Activated gamma-delta T cell treated with Interleukin-2 at 50 U/mL for 16 hours (primary cell): ENCODE data around the gene RPS27.
"Not testable (repeated sequence)": the region's sequence is repeated elsewhere in the genome, so short reads cannot be mapped to it uniquely, and the experiment has no call there.

Source experiments
- DNase-seq: peaks from one replicate; pipeline ENCODE4 v3.0.0-alpha.2; 2020

RPS27 gene

DNA sequence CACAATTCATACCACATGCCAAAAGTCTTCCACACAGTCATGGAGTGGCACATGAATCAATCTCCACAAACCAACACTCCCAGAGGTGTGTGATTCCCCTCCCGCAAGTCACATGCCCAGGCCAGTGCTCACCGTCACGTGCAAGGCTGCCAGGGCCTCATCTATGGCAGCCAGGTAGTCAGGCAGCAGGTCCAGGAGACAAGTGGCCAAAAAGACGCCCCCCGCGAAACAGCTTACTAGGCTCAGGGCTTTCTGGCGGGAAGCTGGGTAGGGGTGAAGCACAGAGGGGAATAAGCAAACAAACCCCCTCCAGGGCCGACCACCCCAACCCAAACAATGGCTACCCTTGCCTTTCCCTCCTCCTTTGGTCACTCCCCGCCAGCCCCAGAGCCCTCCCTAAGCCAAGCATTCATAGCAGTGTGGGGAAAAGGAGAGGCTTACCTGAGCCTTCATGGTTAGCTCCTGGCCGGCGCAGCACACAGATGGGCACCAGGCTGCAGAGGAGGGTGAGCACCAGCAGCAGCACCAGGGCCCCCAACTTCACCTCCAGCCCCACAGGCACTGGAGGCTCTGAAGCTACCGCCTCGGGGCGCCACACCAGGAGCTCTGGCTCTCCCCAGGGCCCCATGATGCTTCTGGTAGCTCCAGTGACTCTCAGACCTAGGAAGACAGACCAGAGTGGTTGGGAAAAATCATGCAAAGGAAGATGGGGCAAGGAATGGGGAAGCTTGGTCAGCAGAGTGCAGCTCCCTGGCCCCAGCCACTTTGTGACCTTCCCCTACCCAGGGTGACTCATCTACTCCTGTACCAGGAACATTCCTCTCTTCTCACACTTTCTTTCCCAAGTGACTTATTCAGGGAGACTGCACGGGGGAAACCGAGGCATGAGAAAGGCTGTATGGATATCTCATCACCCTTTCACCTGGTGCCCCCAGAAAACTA lies 28.2 kb upstream of the RPS27 start:
- no peak for DNase-seq

DNA sequence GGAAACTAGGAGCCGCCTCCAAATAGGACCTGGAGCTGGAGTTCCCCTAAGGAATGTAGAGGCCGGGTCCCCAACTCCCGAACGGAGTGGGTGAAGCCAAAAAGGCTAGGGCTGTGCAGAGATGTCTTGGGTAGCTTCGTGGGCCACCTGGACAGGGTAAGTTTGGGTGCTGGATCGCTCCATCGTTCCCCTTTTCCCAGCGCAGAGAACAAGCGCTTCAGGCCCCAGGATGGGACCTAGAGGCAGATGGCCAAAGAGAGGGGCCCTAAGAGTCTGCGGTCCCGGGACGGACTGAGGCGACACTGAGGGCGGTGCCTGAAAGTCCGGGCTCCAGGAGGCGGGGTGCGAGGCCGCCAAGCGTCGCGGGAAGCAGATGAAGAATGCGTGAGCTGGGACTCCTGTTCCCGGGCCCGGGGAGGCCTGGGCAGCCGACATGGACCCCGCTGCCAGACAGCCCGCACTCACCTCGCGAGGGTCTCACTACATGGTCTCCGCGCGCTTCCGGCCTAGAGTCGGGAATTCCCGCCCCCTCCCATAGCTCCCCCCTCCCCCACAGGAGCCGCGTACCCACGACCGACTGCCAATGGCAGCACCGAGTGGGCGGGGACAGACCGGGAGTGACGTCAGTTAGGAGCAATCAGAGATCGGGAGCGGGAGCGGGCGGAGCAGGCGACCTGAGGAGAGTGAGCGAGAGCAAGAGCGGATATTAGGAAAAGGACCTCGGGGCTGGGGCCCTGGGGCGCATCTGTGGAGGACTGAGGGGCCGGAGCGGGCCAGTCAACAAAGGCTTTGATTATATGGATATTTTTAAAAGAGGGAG lies 27.3 kb upstream of the RPS27 start, which contains the start of gene SLC39A1:
Gene SLC39A1 (minus strand): TSS at position 508 of the 820 bp plus-strand sequence. CDS start 822 bp downstream, outside the sequence.
- peak; percentile 92 for DNase-seq

DNA sequence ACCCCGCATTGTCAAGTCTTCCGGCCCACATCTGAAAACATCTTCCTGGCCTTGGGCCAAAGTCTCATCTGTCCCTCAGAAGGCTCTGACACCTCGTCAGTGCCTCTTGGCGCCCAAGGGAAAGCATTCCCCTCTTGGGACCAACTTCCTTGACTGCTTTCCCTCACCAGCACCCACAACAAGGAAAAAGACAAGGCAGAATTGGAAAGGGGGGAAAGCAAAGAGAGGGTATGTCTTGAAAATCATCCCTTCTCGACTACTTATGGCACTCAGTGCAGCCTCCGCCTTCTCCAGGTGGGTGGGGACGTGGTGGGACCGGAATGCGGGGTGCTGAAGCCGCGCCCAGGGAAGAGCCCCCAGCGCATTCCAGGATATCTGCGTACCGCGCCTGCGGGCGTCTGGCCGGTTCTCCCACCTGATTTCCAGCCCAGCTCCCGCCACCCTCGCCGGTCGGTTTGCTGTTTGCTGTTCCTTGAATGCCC lies 26.7 kb upstream of the RPS27 start:
- no peak for DNase-seq

DNA sequence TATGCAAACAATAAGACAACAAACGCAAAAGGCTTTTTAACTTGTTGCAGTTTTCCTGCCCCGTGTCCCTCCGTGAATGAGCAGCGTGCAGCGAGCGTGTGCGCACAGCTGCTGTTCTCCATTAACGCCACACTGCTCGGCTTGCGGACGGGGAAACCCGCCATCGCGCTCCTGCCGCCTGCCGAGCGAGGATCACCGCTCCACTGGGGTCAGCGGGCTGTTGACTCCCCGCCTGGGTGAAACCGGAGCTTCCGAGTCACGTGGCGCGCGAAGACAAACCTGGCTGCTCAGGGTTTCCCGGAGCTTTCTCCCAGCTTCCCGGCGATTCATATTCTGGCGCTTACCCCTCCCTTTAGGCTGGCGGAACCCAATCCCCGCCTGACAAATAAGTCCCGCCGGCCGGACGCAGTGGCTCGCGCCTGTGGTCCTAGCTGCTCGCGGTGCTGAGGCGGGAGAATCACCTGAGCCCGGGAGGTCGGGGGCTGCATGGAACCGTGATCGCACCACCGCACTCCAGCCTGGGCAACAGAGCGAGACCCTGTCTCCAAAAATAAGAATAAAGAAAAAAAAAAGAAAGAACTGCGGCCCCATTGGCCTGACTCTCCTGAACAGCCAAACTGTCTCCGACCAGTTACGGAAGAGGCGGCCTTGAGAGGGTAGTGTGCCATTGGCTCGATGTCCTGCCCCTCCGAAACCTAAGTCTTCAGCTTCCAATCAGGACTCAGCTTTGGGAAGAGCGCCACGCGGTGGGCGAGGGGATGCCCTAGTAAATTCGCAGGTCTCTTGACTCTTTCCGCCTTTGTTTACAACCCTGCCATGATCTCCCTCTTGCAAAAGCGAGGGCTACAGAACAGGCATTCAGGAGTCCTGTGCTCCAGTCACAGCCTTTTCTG lies 23.2 kb upstream of the RPS27 start, which contains the start of gene CREB3L4:
Gene CREB3L4 (plus strand): TSS at position 796 of the 893 bp plus-strand sequence. CDS start 624 bp downstream, outside the sequence.
- peak; percentile 84 for DNase-seq

DNA sequence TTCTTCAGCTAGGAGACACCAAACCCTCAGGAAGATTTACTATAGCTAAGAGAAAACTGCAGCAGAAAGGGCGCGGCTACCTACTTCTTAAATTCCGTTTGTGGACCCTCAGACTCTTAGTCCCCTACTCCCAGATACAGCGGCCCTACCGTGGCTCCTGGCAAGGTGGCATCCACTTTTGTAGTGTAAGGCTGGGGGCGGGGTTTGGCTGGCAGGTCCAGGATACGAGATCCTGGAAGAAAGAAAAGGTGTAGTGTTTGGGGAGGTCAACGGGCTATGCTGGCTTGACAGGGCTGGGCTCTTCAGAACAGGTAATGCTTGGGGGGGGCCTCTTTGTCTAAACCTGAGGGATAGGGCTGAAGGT lies 22.6 kb upstream of the RPS27 start:
- DNase-seq = no peak

DNA sequence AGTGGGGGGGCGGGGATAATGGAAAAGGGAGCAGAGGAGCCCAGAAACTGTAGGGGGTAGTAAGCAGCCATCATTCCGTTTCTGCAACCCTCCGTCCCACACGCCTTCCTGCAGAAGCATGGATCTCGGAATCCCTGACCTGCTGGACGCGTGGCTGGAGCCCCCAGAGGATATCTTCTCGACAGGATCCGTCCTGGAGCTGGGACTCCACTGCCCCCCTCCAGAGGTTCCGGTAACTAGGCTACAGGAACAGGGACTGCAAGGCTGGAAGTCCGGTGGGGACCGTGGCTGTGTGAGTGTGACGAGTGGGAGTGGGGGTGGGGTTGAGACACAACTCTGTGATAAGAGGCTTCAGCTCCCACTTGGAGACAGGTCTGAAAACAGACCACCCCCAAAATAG lies 22.2 kb upstream of the RPS27 start:
- DNase-seq = no peak

DNA sequence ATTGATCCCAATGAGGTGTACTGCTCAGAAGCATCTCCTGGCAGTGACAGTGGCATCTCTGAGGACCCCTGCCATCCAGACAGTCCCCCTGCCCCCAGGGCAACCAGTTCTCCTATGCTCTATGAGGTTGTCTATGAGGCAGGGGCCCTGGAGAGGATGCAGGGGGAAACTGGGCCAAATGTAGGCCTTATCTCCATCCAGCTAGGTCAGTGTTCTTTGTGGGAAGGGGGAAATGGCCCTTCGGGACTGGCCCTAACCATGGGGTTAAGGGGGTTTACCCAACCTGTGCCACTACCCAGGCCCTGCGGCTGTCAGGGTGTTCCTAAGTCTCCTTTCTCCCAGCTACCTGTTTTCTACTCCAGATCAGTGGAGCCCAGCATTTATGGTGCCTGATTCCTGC lies 21.6 kb upstream of the RPS27 start:
- DNase-seq = no peak

DNA sequence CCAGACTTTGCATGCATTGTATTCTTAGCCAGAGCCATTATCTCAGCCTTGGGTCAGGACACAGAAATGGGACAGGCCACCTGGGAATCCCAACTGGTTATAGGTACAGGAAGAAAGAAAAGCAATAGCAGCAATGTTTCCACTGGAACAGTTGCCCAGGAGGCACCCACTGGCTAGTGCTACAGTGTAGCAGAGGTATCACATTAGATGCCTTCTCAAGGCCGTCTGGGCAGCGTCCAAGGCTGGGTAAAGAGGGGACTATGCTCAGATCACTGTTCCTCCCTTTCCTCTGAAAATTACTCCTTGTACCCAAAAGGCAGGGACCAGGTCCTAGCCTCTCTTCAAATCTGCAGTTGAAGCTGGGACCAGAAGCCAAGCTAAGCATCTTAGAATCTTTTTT lies 20.2 kb upstream of the RPS27 start:
- no peak for DNase-seq

DNA sequence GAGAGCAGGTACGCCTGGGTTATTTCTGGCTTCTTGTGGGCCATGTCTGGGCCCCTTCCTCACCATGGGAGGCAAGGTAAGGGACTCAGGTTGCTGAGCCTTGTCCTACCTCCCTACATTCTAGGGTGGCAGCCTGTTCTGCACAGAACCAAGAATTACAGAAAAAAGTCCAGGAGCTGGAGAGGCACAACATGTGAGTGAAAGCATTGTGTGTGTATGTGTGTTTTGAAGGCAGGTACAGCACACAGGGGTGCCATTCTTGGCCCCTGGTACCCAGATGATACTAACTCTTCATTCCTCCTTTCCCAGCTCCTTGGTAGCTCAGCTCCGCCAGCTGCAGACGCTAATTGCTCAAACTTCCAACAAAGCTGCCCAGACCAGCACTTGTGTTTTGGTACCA lies 17.5 kb upstream of the RPS27 start:
- no peak for DNase-seq

DNA sequence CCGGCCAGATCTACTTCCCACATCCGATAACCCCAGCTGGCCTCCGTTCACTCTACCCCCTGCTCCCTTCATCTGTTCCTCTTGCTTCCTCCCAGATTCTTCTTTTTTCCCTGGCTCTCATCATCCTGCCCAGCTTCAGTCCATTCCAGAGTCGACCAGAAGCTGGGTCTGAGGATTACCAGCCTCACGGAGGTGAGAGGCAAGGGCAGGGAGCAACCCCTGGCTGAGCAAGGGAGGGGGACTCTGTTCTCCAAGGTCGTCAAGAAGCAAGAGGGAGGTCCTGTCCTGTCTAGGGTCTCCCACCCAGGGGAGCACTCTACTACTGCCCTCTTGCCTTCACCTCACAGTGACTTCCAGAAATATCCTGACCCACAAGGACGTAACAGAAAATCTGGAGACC lies 17.0 kb upstream of the RPS27 start:
- no peak for DNase-seq

DNA sequence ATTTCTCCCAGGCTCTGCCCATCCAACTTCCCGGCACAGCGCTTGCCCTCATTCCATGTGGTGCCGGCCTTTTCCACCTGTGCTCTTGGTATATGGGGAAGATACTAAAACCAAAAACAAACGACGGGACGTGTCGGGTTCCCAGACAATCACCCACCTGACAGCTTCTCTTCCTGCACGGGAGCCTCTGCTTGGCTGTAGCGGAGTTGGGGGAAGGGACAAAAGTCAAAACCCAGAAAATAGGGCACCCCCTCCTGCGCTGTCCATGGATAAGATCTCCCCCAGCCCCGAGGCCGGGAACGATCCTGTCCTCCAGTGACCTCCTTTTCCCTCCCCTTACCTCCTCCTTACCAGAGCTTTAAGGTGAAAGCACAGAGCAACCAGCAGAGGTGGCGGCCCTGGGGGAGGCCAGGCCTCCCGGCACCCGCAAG lies 13.7 kb upstream of the RPS27 start:
- no peak for DNase-seq

DNA sequence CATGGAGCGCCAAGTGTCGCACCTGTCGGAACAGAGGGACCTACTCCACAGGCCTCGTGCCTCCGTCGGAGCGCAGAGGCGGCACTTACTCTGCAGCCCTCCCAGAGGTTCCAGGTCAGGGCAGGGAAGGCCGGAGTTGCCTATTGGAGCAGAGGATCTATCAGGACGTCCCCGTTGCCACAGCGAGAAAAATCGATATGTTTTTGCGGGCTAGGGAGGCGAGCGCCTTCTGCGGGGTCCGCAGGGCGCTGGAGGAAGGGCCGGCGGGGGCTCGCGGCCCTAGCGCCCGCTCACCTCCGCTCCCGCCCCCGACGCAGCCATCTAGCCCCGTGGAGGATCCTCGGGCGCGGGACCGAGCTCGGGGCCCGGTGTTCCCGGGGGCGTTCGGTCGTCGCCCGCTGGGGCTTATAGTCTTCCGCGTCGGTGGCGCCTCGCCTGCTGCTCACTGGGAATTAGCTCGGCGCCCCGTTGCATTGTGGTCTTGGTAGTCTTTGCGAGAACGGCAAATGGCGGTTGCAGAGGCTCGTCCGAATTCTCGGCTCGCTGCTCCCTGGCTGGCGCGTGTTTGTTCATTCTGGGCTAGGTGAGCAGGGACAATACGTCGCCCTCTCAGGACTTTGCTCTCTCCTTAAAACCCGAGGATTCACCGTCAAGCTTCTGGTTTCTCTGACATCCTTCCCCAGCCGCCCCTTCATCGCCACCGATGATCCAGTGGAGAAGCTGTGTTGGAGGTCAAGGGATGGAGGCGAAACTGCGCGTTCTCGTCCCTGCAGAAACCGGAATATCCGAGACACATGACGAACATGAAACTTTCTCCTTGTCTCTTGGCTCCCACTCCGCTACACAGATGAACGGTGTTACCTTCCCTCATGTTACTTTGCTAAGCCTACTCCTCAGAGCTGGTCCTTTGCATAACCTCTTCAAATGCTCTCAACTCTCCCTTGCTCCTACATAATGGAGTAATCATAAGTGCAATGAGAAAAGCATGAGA lies 13.0 kb upstream of the RPS27 start, which contains the start of gene JTB:
Gene JTB (minus strand): TSS at position 425 of the 991 bp plus-strand sequence. CDS start 422 bp downstream, at position 3.
- DNase-seq = peak; percentile 78

DNA sequence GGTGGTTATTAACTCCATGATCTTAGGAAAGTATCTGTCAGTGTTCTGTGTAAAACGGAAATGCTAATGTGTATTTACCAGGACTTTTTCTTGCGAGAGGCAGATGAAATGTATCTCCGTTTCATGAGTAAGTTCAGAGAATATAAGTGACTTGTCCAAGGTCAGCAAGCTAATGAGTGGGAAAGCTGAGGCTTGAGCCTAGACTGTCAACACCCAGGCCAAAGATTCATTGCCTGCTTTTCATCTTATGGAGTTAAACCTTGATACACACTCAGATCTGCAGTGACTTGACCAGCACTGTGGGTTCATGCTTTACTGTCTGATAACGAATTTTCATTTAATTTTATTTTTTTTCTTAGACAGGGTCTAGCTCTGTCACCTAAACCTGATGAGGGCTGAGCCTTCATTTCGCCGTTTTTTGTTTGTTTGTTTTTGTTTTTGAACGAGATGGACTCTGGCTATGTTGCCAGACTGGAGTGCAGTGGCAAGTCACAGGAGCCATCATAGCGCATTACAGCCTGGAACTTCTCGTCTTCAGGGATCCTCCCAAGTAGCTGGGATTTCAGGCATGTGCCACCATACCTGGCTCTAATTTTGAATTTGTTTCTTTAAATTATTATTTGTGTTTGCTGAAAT lies 12.2 kb upstream of the RPS27 start:
- no peak for DNase-seq

DNA sequence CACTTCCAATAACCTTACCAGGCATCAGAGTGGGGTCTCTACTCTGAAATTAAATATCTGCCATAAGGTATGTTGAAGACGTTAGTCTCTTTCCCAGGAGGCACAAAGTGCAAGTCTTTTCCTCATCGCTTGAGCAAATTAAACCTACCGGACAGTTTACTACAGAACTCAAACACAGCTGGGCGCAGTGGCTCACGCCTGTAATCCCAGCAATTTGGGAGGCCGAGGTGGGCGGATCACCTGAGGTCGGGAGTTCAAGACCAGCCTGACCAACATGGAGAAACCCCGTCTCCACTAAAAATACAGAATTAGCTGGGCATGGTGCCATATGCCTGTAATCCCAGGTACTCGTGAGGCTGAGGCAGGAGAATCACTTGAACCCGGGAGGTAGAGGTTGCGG lies 11.5 kb upstream of the RPS27 start:
- not testable (repeated sequence) for DNase-seq

DNA sequence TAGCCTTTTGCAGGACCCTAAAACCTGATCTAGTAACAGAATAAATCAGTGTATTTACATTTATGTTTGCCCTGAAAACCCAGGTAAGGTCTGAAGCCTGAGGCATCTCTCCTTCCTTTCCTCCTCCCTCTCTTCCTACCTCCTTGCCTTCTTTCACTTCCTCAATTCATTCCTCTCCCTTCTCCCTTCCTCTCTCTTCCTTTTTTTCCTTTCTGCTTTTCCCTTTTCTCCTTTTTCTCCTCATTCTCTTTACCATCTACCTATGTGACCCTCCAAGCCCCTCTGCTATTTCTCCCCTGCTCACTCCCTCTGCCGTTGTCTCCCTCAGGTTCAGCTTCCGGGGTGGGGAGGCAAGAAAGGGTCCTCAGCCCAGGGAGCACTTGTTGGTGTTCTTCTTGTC lies 8.8 kb upstream of the RPS27 start:
- DNase-seq = not testable (repeated sequence)

DNA sequence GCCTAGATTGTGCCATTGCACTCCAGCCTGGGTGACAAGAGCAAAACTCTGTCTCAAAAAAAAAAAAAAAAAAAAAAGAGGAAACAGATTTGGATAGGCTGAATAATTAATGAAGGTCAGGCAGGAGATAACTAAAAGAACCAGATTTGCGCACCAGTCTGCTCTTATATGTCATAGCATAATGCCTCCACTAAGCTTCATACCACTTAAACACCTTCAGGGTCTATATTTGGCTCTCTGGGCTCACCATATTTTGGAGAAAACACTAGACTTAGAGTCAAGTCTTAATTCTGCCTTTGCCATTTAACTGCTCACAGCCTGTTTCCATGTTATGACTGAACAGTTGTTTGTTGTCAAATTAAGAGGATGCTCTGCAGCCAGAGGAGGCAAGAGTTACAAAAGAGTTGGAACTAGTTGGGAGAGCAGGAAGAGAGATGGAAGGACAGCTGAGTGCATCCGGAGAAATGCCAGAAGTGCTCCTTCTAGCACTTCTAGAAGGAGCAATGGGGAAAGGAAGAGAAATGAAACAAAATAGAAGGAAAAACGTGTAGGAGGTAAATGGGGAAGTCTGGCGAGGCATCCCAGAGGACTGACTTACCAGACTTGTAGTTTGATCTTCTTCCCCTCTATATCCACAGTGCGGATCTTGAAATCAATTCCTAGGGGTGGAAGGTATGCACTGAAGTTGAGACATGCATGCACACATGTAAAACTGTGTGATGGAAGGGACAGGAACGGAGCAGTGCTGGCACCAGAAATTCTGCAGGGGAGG lies 6.3 kb upstream of the RPS27 start:
- DNase-seq = no peak

DNA sequence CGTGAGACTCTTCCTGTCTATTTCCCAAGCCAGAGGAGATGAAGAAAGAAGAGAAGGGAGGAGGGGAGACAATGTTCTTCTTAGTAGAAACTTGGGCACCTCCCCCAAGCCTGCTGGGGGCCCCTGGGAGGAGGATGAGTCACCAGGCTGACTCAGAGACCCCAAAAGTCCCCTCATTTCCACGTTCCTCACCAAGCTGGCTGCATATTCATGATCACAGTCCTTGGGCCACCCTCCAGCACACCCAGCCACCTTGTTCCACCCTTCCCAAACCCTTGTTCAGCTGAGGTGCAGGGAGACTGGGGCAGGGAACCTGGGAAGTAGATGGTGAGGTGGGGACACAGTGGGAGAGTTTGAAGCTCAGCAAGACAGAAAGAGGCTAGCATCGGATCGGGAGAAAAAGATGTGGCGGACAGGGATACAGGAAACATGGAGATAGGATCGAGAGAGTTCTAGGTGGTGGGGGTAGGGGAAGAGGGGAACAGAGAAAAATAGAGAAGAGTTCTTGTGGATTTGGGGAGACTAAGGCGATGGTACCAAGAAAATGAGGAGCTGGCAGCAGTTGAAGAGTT lies 5.1 kb upstream of the RPS27 start:
- no peak for DNase-seq

DNA sequence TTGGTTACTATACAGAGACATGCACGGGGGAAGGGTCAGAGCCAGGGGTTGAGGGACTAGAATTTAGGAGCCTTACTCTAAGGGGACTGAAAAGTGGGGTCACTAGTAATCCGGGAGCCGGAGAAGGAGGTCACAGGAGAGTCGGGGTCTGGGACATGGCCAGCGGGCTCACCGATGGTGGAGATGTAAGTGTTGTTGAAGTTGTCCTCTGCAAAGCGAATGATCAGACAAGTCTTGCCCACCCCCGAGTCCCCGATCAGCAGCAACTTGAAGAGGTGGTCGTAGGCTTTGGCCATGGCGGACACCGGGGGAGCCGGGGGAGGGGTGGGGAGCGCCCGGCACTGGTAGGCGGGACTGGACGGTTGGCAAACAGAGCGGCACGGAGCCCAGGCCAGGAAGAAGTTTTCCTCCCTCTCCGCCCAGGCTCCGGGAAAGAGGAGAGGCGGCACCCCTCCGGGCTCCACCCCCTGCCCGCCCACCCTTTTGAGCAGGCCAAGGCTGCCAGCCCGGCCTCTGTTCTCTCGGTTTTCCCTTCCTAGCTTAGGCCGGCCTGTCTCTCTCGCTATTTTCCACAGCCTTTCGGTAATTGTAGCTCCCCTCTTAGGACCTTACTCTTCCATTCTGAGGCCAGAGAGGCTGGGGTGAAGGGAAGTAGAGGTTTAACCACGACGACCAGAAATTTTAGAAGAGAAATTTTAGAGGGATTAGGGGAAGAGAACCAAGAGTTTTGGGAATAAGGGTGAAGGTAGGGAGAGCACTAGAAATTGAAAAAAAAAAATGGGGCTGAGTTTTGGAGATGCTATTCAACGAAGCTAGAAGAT lies 4.4 kb upstream of the RPS27 start, which contains the start of gene RAB13:
Gene RAB13 (minus strand): TSS at position 399 of the 821 bp plus-strand sequence. CDS start 103 bp downstream, at position 296.
- no peak for DNase-seq
